K562 (cell line): ENCODE data around the gene MMP2. TPM values are rescaled to one million over a fixed set of nuclear protein-coding genes. Genes with fewer than 3 reads are reported as not detected.
A peak's percentile ranks its signal among the peaks of the same experiment; 100 is the strongest.

Experiments used
- ILK ChIP-seq: fragments of 450-650 bp; IDR thresholded peaks from 2 replicates; pipeline ENCODE4 v1.6.1; 2016; ENCODE audit warnings: missing genetic modification characterization, low read depth, mild to moderate bottlenecking, missing compliant biosample characterization, moderate library complexity, borderline replicate concordance
- NR4A1 ChIP-seq, 2 experiments: fragments of 250-450 bp in 1 of 2; fragments of 450-650 bp in 1 of 2; sonication (Bioruptor Pico) in 1 of 2; IDR thresholded peaks; 2 replicates each; pipeline versions ENCODE4 v1.4.0 to v1.6.1; 2016 to 2020; ENCODE audit warnings: mild to moderate bottlenecking in 2 of 2, missing compliant biosample characterization in 1 of 2, missing genetic modification characterization in 1 of 2, moderate library complexity in 1 of 2
- PBX2 ChIP-seq, 2 experiments: IDR thresholded peaks in 1 of 2; conservative IDR thresholded peaks in 1 of 2; 2 replicates each; pipeline ENCODE4 v1.6.1; 2016; ENCODE audit warnings: low read depth in 2 of 2, mild to moderate bottlenecking in 1 of 2, missing compliant biosample characterization in 1 of 2, missing genetic modification characterization in 1 of 2, moderate library complexity in 1 of 2
- THAP7 ChIP-seq: fragments of 250-450 bp; sonication (Bioruptor Pico); IDR thresholded peaks from 2 replicates; pipeline ENCODE4 v1.5.0; 2021
- ZNF143 ChIP-seq: sonication (generic); formaldehyde crosslinking; IDR thresholded peaks from 2 replicates; pipeline ENCODE4 v1.9.0; 2022; ENCODE audit warnings: mild to moderate bottlenecking, missing genetic modification reagents
- ZNF408 ChIP-seq: fragments of 250-450 bp; sonication (Bioruptor Pico); IDR thresholded peaks from 2 replicates; pipeline ENCODE4 v1.4.0; 2020; ENCODE audit warnings: low read depth, mild to moderate bottlenecking, moderate library complexity
- ZNF77 ChIP-seq: fragments of 250-450 bp; sonication (Bioruptor Pico); IDR thresholded peaks from 2 replicates; pipeline ENCODE4 v1.5.0; 2020
- polyA plus RNA-seq, 8 experiments: library from polyadenylated mRNA; depleted of rRNA in 4 of 8; stranded (reverse) in 5 of 8; unstranded in 3 of 8; fragments of >200 nt; fragmentation: Nextera tagmentation in 2 of 8; fragmentation: Illumina TruSeq in 1 of 8; extraction: Ambion mirVana in 2 of 8; extraction: Trizol in 1 of 8; gene quantifications; 2 replicates each; pipeline versions ENCODE4 v1.2.1 to v1.2.3, GENCODE V29; 2011 to 2014; ENCODE audit warnings: inconsistent platforms in 1 of 8, missing spikeins in 1 of 8
- total RNA-seq, 7 experiments: library from RNA; depleted of rRNA in 6 of 7; stranded (reverse); fragments of >200 nt in 6 of 7; fragmentation: Illumina TruSeq in 2 of 7; extraction: Trizol in 2 of 7; gene quantifications; 2 replicates each; pipeline versions ENCODE4 v1.2.1 to v1.2.3, GENCODE V29; 2011 to 2021; ENCODE audit warnings: low replicate concordance in 1 of 7

The MMP2 gene
- total and polyA plus RNA-seq, 9 of the 15 experiments (the other 6 are each of a cell fraction or from before 2014, with no cell fraction given), result 0.05 to 0.53 TPM; not detected in 7

- TF ChIP-seq ILK (tag), result no peak
- TF ChIP-seq PBX2 (CRISPR knock-in tag; IDR thresholded peaks at IDR 0.05; ENCODE audit: low read depth), result no peak
- TF ChIP-seq PBX2 (tag; conservative IDR thresholded peaks at IDR 0.05; ENCODE audit: low read depth), result peak; percentile 64; the same call in 1 of the 2 replicates
- no peak for TF ChIP-seq NR4A1 (CRISPR knock-in tag; IDR thresholded peaks at IDR 0.05)
- TF ChIP-seq NR4A1 (tag; IDR thresholded peaks at IDR 0.05), result no peak
- TF ChIP-seq ZNF408, result no peak
- no peak for TF ChIP-seq ZNF143 (CRISPR knock-in tag)
- no peak for TF ChIP-seq THAP7 (CRISPR knock-in tag)
- TF ChIP-seq ZNF77 (CRISPR knock-in tag), result no peak
These were observed 14.6 kb upstream of the MMP2 start (continued) for GRCh38 chr16:55464375-55464774.
